Activated T-helper 1 cell treated with anti-CD3 and anti-CD28 coated beads, Interleukin-2, amount 50 U/mL, for 16 hours (primary cell): ENCODE measurements around the gene MTG1.
"Not testable (repeated sequence)": the region's sequence is repeated elsewhere in the genome, so short reads cannot be mapped to it uniquely, and the experiment has no call there.

Experiments used
- DNase-seq, 2 donors: peaks; one replicate each; pipeline ENCODE4 v3.0.0-alpha.2; 2020; ENCODE audit warnings: low read depth in 1 of 2, low spot score in 1 of 2

Gene MTG1

GRCh38 chr10:133422807-133423771 lies 29.1 kb downstream of the MTG1 start:
- no peak for DNase-seq

DNA sequence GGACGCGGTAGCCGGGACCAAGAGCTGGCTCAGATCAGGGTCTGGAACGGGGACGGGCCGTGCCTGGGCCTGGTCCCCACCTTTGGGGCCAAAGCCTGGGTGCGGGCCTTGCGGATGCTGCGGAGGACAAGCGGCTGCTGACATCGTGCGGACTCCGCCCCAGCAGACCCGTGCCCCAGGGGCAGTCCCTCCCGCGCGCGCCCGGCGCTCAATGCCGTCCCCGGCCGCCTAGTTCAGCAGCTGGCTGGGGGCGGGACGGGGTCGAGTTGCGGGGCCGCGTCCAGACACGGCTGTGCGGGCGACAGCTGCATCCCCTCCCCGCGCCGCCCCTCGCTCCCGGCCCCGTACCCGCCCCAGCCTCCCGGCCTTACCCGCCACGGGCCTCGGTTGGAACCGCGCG lies 30.1 kb downstream of the MTG1 start:
- DNase-seq, result not testable (repeated sequence)

- not testable (repeated sequence) for DNase-seq
Measured at GRCh38 chr10:133424601-133425000, 30.6 kb downstream of the MTG1 start, which contains the start of gene SPRN. TSS of gene SPRN (minus strand) at chr10:133424625. CDS start at chr10:133423681, 944 bp downstream.

- not testable (repeated sequence) for DNase-seq
Measured at GRCh38 chr10:133429571-133429970, 35.6 kb downstream of the MTG1 start.

GRCh38 chr10:133431888-133432613 lies 38.1 kb downstream of the MTG1 start:
- not testable (repeated sequence) for DNase-seq

GRCh38 chr10:133432789-133433188 lies 38.8 kb downstream of the MTG1 start:
- DNase-seq, result not testable (repeated sequence)

DNA sequence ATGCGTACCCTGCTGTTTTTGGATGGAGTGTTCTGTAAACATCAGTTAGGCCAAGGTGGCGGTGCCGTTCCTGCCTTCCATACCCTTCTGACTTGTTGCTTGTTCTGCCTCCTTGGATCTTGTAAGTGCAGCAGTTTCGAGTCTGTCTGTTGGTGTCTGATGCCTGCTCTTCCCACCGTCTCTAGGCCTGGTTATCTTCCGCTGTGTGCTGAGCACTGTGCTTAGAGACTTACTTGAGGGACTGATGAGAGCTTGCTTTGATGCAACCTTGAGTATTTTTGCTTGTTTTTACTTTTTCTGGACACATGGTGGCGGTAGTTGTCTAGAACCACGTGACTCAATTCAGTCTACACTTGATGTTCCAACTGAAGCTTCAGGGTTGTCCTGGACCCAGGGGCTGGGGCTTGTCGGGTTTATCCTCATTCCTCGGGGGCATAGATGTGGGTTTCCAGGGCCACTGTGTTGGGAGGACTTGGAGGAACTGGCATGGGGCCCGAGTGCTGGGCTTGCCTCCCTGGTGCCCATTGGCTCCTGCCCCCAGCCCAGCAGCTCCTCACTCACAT lies 44.8 kb downstream of the MTG1 start:
- DNase-seq, result no peak

DNA sequence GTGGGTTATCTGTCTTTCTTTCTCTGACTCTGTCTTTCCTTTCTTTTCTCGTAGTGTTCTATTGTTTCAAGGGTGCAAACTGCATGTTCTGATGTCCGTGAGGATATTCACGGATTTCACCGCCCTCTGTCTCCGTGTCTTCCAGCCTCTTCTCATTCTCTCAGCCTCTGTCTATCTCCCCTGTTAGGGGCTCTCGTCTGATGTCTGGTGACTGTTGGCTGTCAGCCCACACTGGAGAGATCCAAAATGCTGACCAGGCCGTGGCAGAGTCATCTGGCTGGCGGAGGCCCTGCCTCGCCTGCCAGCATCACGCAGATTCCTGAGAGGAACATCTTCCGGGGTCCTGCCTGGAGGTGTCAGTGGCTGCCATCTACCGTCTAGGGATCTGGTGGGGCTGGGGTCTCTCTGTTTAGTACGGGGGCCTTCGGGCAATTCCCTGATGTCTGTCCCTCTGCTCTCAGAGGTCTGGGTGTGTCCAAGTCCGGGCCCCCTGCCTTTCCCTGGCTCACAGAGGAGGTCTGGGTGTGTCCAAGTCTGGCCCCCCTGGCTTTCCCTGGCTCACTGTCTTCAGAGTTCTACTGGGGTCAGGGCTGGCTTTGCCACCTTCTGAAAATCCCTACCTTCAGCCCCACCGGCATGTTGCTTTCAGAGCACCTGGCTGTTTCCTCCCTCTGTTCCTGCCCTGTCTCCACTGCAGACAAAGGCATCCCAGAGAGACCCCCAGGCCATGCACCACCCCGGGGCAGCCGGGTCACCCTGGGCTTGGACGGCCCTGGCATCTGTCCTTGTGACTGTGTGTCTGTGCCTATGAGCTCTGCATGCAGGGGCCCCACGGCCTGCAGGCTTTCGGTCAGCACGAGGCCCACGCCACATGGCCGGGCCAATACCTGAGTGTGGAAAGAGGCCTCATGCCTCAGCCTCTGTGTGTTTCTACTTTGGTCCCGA lies 45.8 kb downstream of the MTG1 start:
- no peak for DNase-seq

DNA sequence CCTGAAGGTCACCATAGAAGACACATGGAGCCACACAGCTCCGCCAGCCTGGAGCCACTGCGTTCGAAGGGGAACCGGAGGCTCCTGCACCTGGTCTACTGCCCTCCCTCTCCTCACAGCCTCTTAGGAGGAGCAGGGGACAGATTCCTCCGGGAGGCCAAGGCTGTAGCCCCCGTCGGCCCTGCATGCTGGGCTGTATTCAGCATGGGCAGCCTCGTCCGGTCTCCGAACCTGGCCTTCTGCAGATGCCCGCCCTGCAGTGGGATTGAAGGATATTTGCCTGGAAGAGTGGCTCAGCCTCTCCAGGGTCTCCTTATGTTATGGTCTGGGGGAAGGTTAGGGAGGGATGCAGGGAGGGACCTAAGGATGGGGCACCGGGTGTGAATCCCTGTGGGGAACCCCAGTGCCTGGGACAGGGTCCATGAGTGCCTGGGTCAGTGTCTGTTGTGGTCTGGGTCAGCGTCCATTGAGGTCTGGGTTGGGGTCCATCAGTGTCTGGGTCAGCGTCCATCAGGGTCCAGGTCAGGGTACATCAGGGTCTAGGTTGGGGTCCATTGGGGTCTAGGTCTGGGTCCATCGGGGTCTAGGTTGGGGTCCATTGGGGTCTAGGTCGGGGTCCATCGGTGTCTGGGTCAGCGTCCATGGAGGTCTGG lies 46.8 kb downstream of the MTG1 start:
- DNase-seq, result no peak

- not testable (repeated sequence) for DNase-seq
Measured at GRCh38 chr10:133441356-133441755, 47.4 kb downstream of the MTG1 start.

DNA sequence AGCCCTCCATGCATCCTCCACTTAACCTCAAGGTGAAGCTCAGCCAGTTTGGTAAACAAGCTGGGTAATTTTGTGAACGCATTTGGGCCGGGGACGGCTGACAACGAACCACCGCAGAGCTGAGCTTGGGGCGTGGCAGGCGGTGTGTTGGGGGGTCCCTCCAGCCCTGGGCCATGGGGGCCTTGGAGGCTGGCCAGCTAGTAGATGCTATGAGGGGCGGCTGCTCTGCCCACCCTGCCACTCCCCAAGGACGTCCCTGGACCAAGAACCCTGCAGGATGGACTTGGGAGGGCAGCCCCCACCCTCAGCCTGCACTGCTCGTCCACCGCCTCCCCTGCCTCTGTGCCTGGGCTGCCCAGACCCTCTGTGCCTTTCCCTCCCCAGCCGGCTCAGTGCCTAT lies 47.8 kb downstream of the MTG1 start:
- DNase-seq, result no peak

DNA sequence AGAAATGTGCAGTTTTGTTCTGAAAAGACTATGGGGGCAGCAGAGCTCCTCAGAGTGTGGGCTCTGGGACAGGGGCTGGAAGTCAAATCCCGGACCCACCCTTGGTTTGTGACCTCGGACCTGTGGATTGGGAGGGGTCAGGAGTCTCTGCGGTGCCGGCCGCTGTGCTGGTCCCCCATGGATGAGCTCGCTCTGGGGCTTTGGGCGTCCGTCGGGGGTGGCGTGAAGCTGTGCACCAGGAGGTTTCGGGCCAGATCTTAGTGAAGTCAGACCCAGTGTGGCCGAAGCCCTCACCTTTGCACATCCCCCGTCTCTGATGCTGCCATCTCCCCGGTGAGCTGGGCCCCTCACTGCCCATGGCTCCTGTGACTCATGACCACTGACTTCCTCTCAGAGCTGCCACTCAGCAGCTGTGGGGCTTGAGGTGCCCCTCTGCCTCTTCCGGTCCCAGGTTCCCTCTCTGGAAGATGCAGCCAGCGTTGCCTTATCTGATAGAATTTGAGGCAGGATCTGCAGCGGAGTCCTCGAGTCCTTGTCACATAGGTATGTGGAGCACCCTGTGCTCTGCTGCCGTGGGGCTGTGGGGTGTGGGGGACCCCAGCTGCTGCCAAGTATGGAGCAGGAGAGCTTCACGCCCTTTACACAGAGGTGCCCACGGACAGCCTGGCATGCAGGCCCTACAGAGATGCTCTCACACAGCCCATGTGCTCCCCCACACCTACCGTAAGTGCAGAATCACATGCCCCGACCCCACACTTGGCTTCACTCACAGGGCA lies 48.4 kb downstream of the MTG1 start:
- no peak for DNase-seq

DNA sequence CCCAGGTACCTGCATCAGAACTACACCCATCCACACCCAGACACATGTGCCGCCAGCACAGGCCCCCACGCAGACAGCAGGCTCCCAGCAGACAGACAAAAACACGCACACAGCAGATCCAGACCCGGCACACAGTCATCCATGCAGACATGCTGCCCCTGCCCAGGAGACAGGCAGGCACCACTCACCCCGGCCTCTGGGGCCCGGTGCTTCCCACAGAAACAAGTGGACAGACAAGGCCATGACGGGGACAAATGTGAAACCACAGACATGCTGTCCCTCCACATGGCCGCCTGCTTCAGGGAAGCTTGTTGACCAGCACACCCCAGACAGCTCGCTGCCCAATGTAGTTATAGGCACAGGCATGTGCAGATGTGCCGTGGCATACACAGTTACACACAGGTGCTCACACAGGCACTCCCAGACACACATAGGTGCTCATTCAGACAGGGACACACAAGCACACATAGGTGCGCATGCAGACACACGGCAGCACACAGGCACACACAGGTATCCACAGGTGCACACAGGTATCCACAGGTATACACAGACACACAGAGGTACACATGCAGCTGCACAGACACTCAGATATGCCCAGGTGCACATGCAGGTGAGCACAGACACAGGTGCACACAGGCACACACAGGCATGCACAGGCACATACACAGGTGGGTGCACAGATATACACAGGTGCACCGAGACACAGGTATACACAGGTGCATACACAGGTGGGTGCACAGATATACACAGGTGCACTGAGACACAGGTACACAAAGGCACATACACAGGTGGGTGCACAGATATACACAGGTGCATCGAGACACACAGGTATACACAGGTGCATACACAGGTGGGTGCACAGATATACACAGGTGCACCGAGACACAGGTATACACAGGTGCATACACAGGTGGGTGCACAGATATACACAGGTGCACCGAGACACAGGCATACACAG lies 49.3 kb downstream of the MTG1 start:
- no peak for DNase-seq

DNA sequence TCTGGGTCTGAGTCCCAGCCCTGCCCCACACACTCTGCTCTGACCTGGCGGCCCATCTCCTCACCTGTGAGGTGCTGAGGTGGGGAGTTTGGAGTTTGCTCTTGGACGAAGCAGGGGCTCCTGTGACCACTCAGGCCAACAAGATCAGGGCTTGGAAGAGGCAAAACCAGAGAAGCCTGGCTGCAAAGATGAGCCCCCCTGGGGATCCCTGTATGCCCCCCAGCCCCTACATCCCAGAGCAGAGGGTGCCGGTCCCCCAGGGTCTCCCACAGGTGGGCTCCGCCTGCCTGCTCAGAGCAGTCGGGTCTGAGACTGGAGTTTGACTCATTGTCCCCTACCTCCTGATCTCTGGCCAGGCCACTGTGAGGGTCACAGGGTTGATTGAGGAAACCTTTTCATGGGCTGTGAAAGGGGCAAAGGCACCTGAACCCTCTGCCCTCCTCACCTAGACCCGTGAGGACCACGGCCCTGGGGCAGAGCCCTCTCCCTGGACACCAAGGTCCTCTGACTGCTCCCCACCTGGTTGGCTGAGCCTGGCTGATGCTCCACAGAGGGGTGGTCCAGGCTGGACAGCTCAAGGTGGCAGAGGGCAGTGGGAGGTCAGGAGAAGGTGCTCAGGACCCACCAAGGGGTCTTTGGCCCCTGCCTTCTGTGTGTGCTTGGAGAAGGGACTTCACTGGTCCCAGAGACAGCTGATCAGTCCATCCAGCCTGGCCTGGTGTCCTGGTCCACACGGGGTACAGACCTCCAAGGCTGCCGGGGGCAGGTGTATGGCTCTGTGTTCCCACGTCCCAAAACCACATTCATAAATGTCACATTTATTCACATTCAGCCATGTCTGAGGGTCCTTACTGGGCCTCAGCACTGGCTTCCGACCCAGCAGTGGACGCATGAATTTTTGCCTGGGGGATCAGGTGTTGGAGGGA lies 50.6 kb downstream of the MTG1 start:
- DNase-seq, result no peak

DNA sequence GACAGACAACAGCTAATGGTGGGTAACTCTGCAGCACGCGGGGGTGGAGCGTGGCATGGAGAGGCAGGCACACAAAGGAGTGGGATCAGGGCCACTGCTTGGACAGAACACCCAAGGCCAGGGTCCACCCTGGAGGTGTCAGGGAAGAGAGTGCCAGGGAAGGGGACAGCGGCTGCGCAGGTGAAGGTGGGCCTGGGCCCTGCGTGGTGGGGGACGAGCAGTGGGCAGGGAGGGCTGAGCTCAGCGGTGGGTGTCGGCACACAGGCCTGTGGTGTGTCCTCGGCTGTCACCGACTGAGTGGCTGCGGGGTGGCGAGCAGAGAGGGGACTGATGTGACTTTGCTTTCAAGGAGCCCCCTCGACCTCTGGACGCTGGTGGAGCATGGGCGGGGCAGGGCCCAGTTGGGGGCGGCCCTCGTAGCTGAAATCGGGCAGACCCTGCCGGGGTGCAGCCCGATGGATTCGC lies 51.3 kb downstream of the MTG1 start:
- DNase-seq, result no peak

GRCh38 chr10:133445751-133446708 lies 52.1 kb downstream of the MTG1 start:
- DNase-seq, result no peak
